Liver (tissue), 9 donors: ENCODE results near the gene NFKB2. TPM values are rescaled to one million over a fixed set of nuclear protein-coding genes. Genes with fewer than 3 reads are reported as not detected.

Source experiments
- DNase-seq: peaks from one replicate; pipeline ENCODE4 v3.0.0-alpha.2; 2017; ENCODE audit warnings: low spot score
- H3K27ac ChIP-seq, 2 donors: one replicate each; pipeline ENCODE4 v1.7.0; 2013; ENCODE audit warnings: inconsistent platforms in 2 of 2, low read length in 2 of 2, control low read depth in 1 of 2, low read depth in 1 of 2, mild to moderate bottlenecking in 1 of 2
- H3K27me3 ChIP-seq, 4 donors: one replicate each; pipeline versions ENCODE4 v1.6.1 to v1.7.0; 2013; ENCODE audit warnings: low read length in 3 of 4, inconsistent platforms in 1 of 4, mild to moderate bottlenecking in 1 of 4, moderate library complexity in 1 of 4; ENCODE audit not compliant: control insufficient read depth in 4 of 4, insufficient read depth in 4 of 4
- H3K36me3 ChIP-seq, 4 donors: one replicate each; pipeline versions ENCODE4 v1.6.1 to v1.7.0; 2013; ENCODE audit warnings: low read length in 3 of 4, mild to moderate bottlenecking in 3 of 4, low read depth in 1 of 4, moderate library complexity in 1 of 4; ENCODE audit not compliant: control insufficient read depth in 4 of 4, insufficient read depth in 3 of 4
- H3K4me1 ChIP-seq, 4 donors: one replicate each; pipeline versions ENCODE4 v1.6.1 to v1.7.0; 2013; ENCODE audit warnings: low read length in 3 of 4, mild to moderate bottlenecking in 3 of 4, moderate library complexity in 1 of 4; ENCODE audit not compliant: control insufficient read depth in 4 of 4, insufficient read depth in 4 of 4
- H3K4me3 ChIP-seq, 3 donors: one replicate each; pipeline versions ENCODE4 v1.6.1 to v1.7.0; 2013; ENCODE audit warnings: low read length in 3 of 3, control low read depth in 1 of 3, low read depth in 1 of 3, mild to moderate bottlenecking in 1 of 3
- H3K9ac ChIP-seq, 2 donors: one replicate each; pipeline ENCODE4 v1.7.0; 2013; ENCODE audit warnings: low read length in 2 of 2, mild to moderate bottlenecking in 2 of 2, moderate library complexity in 2 of 2, control low read depth in 1 of 2, low read depth in 1 of 2
- H3K9me3 ChIP-seq, 4 donors: one replicate each; pipeline versions ENCODE4 v1.6.1 to v1.7.0; 2013; ENCODE audit warnings: low read length in 3 of 4; ENCODE audit not compliant: control insufficient read depth in 4 of 4
- EGR1 ChIP-seq, 2 donors: IDR thresholded peaks; 2 replicates each; pipeline ENCODE4 v1.6.1; 2016 to 2018; ENCODE audit warnings: antibody characterized with exemption in 2 of 2, low read depth in 2 of 2
- FOXA1 ChIP-seq: IDR thresholded peaks from 2 replicates; pipeline ENCODE4 v1.6.1; 2016; ENCODE audit warnings: antibody characterized with exemption
- FOXA2 ChIP-seq: IDR thresholded peaks from 2 replicates; pipeline ENCODE4 v1.6.1; 2016; ENCODE audit warnings: antibody characterized with exemption
- GABPA ChIP-seq, 2 donors: IDR thresholded peaks in 1 of 2; conservative IDR thresholded peaks in 1 of 2; 2 replicates each; pipeline ENCODE4 v1.6.1; 2016; ENCODE audit warnings: antibody characterized with exemption in 2 of 2, mild to moderate bottlenecking in 1 of 2, moderate library complexity in 1 of 2
- HNF4A ChIP-seq, 2 donors: conservative IDR thresholded peaks; 2 replicates each; pipeline ENCODE4 v1.6.1; 2016; ENCODE audit warnings: antibody characterized with exemption in 2 of 2, mild to moderate bottlenecking in 2 of 2
- JUND ChIP-seq, 2 donors: IDR thresholded peaks; 2 replicates each; pipeline ENCODE4 v1.6.1; 2016; ENCODE audit warnings: antibody characterized with exemption in 2 of 2
- NR2F2 ChIP-seq: IDR thresholded peaks from 2 replicates; pipeline ENCODE4 v1.6.1; 2016; ENCODE audit warnings: antibody characterized with exemption
- RAD21 ChIP-seq, 2 donors: IDR thresholded peaks; 2 replicates each; pipeline ENCODE4 v1.6.1; 2016; ENCODE audit warnings: antibody characterized with exemption in 2 of 2, mild to moderate bottlenecking in 2 of 2
- RXRA ChIP-seq, 2 donors: IDR thresholded peaks; 2 replicates each; pipeline ENCODE4 v1.6.1; 2017 to 2018; ENCODE audit warnings: antibody characterized with exemption in 2 of 2, mild to moderate bottlenecking in 1 of 2
- SP1 ChIP-seq: IDR thresholded peaks from 2 replicates; pipeline ENCODE4 v1.6.1; 2018; ENCODE audit warnings: antibody characterized with exemption, mild to moderate bottlenecking
- TAF1 ChIP-seq: conservative IDR thresholded peaks from 2 replicates; pipeline ENCODE4 v1.6.1; 2016; ENCODE audit warnings: antibody characterized with exemption, mild to moderate bottlenecking
- YY1 ChIP-seq: IDR thresholded peaks from 2 replicates; pipeline ENCODE4 v1.6.1; 2016; ENCODE audit warnings: antibody characterized with exemption, mild to moderate bottlenecking
- WGBS: extraction: QIAGEN DNeasy Blood & Tissue Kit; methylation state at CpG from one replicate; pipeline ENCODE4 v1.1.7; 2013; 5-methylcytosine and 5-hydroxymethylcytosine counted together
- polyA plus RNA-seq, 2 donors: library from polyadenylated mRNA; stranded (reverse) in 1 of 2; unstranded in 1 of 2; fragments of 200-250 nt in 1 of 2; fragments of >200 nt in 1 of 2; fragmentation: Nextera tagmentation in 1 of 2; extraction: Ambion mirVana in 1 of 2; gene quantifications; one replicate each; pipeline versions ENCODE4 v1.2.1 to v1.2.3, GENCODE V29; 2013 to 2015
- total RNA-seq, 2 donors: library from RNA; depleted of rRNA; stranded (reverse); fragments of >200 nt; gene quantifications; one replicate each; pipeline ENCODE4 v1.2.3, GENCODE V29; 2014
- TF ChIP-seq, protein P1 (sequence below): fragments of 150-350 bp; IDR thresholded peaks from 2 replicates; pipeline ENCODE4 v1.5.1; 2017; ENCODE audit warnings: improper control_type of control experiment, low read depth, low read length; ENCODE audit not compliant: missing input control
- TF ChIP-seq, protein P2 (sequence below): IDR thresholded peaks from 2 replicates; pipeline ENCODE4 v1.6.1; 2016; ENCODE audit warnings: antibody characterized with exemption
- TF ChIP-seq, protein P3 (sequence below): IDR thresholded peaks from 2 replicates; pipeline ENCODE4 v1.6.1; 2016; ENCODE audit warnings: antibody characterized with exemption
- donor health status: healthy.
- donor health status: healthy.
- donor health status: healthy.
- donor health status: healthy.
- donor health status: healthy.

The NFKB2 gene
- total and polyA plus RNA-seq, 4 donors: 1.8 to 8.5 (median 7.1) TPM

DNA sequence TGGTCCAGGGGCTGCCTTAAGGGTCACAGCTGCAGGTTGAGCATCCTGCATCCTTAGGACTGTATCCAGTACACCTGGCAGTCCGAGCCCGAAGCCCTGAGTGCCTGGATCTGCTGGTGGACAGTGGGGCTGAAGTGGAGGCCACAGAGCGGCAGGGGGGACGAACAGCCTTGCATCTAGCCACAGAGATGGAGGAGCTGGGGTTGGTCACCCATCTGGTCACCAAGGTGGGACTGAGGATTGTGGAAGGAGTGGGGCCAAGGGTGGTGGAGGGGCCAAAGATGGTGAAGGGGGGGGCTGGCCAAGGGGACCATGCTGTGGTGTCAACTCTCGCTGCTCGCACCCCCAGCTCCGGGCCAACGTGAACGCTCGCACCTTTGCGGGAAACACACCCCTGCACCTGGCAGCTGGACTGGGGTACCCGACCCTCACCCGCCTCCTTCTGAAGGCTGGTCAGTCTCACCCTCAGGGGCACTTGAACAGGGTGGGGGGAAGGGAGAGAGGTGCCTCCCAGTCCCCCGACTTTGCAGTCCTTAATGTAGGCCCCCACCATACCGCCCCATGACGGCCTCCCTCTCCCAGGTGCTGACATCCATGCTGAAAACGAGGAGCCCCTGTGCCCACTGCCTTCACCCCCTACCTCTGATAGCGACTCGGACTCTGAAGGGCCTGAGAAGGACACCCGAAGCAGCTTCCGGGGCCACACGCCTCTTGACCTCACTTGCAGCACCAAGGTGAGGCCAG, 5.3 kb downstream of the NFKB2 start:
- Histone ChIP-seq H3K9ac (no peak overlapping the region), H3K4me1 (peaks cover 8 to 31% (median 16%) of the 10 kb centered on the region in 4 donors), H3K36me3 (peaks cover 0 to 27% (median 3%) of the 10 kb centered on the region in 4 donors), H3K27me3 (no peaks in the 10 kb centered on the region), H3K4me3 (no peak overlapping the region), H3K9me3 (no peaks in the 10 kb centered on the region), H3K27ac (no peak overlapping the region)
- no peak for TF ChIP-seq GABPA (IDR thresholded peaks at IDR 0.05 in 1 of 2, conservative IDR thresholded peaks at IDR 0.05 in 1 of 2)
- TF ChIP-seq, protein P1, sequence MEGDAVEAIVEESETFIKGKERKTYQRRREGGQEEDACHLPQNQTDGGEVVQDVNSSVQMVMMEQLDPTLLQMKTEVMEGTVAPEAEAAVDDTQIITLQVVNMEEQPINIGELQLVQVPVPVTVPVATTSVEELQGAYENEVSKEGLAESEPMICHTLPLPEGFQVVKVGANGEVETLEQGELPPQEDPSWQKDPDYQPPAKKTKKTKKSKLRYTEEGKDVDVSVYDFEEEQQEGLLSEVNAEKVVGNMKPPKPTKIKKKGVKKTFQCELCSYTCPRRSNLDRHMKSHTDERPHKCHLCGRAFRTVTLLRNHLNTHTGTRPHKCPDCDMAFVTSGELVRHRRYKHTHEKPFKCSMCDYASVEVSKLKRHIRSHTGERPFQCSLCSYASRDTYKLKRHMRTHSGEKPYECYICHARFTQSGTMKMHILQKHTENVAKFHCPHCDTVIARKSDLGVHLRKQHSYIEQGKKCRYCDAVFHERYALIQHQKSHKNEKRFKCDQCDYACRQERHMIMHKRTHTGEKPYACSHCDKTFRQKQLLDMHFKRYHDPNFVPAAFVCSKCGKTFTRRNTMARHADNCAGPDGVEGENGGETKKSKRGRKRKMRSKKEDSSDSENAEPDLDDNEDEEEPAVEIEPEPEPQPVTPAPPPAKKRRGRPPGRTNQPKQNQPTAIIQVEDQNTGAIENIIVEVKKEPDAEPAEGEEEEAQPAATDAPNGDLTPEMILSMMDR: no peak
- no peak for TF ChIP-seq FOXA2
- no peak for TF ChIP-seq HNF4A (conservative IDR thresholded peaks at IDR 0.05)
- TF ChIP-seq NR2F2: no peak
- TF ChIP-seq EGR1 (IDR thresholded peaks at IDR 0.05; ENCODE audit: low read depth in 2 of 2): no peak
- TF ChIP-seq TAF1: no peak
- TF ChIP-seq, protein P2, sequence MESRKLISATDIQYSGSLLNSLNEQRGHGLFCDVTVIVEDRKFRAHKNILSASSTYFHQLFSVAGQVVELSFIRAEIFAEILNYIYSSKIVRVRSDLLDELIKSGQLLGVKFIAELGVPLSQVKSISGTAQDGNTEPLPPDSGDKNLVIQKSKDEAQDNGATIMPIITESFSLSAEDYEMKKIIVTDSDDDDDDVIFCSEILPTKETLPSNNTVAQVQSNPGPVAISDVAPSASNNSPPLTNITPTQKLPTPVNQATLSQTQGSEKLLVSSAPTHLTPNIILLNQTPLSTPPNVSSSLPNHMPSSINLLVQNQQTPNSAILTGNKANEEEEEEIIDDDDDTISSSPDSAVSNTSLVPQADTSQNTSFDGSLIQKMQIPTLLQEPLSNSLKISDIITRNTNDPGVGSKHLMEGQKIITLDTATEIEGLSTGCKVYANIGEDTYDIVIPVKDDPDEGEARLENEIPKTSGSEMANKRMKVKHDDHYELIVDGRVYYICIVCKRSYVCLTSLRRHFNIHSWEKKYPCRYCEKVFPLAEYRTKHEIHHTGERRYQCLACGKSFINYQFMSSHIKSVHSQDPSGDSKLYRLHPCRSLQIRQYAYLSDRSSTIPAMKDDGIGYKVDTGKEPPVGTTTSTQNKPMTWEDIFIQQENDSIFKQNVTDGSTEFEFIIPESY: no peak
- TF ChIP-seq YY1: no peak
- TF ChIP-seq RAD21 (IDR thresholded peaks at IDR 0.05): no peak
- TF ChIP-seq, protein P3, sequence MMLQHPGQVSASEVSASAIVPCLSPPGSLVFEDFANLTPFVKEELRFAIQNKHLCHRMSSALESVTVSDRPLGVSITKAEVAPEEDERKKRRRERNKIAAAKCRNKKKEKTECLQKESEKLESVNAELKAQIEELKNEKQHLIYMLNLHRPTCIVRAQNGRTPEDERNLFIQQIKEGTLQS: no peak
- DNase-seq: no peak
- 95% methylated on average over 22 of the region's 22 CpGs for WGBS

DNA sequence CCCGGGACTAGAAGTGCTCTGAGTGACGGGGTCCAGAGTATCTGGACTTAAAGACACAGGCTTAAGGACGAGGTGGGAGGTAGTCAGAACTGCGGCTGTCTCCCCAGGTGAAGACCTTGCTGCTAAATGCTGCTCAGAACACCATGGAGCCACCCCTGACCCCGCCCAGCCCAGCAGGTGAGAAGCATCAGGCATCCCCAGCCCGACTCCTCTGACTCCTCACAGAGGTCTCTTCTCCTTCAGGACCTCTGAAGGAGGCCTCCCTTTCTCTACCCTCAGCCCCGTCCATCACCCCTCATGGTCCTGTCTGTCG, 5.8 kb downstream of the NFKB2 start:
- Histone ChIP-seq H3K27me3 (no peaks in the 10 kb centered on the region), H3K4me1 (peaks cover 4 to 25% (median 12%) of the 10 kb centered on the region in 4 donors), H3K36me3 (peaks cover 0 to 27% (median 3%) of the 10 kb centered on the region in 4 donors), H3K4me3 (no peak overlapping the region), H3K9me3 (no peaks in the 10 kb centered on the region), H3K27ac (no peak overlapping the region), H3K9ac (no peak overlapping the region)
- TF ChIP-seq RXRA (IDR thresholded peaks at IDR 0.05): no peak
- WGBS: 96% methylated on average over 8 of the region's 8 CpGs
- DNase-seq: no peak

DNA sequence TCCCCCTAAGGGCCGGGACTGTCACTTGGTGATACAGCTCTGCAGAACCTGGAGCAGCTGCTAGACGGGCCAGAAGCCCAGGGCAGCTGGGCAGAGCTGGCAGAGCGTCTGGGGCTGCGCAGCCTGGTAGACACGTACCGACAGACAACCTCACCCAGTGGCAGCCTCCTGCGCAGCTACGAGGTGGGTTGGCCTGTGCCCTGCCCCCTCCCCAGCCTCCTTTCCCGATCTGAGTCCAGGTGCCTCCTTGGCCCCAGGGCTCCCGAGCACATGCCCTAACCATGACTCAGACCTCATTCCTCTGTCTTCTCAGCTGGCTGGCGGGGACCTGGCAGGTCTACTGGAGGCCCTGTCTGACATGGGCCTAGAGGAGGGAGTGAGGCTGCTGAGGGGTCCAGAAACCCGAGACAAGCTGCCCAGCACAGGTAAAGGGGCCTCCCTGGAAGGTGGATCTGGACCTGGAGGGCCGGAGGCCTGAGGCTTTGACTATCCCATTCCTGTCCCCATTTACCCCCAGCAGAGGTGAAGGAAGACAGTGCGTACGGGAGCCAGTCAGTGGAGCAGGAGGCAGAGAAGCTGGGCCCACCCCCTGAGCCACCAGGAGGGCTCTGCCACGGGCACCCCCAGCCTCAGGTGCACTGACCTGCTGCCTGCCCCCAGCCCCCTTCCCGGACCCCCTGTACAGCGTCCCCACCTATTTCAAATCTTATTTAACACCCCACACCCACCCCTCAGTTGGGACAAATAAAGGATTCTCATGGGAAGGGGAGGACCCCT, 6.4 kb downstream of the NFKB2 start:
- Histone ChIP-seq H3K4me1 (peaks cover 0 to 19% (median 7%) of the 10 kb centered on the region in 4 donors), H3K36me3 (peaks cover 0 to 27% (median 3%) of the 10 kb centered on the region in 4 donors)
- no peak for TF ChIP-seq RXRA (IDR thresholded peaks at IDR 0.05)
- TF ChIP-seq JUND (IDR thresholded peaks at IDR 0.05): no peak
- no peak for TF ChIP-seq SP1
- no peak for TF ChIP-seq EGR1 (IDR thresholded peaks at IDR 0.05; ENCODE audit: low read depth in 2 of 2)
- TF ChIP-seq HNF4A (conservative IDR thresholded peaks at IDR 0.05): no peak
- TF ChIP-seq, protein P1: no peak
- TF ChIP-seq FOXA1: no peak
- no peak for TF ChIP-seq RAD21 (IDR thresholded peaks at IDR 0.05)
- TF ChIP-seq GABPA (IDR thresholded peaks at IDR 0.05 in 1 of 2, conservative IDR thresholded peaks at IDR 0.05 in 1 of 2): no peak

More for the DNA sequence above, 6.4 kb downstream of the NFKB2 start:
- no peak overlapping the region for H3K27ac ChIP-seq
- no peak overlapping the region for H3K9ac ChIP-seq
- H3K4me3 ChIP-seq: no peak overlapping the region
- DNase-seq: no peak
- no peaks in the 10 kb centered on the region for H3K27me3 ChIP-seq
- WGBS: 94% methylated on average over 18 of the region's 18 CpGs
- no peaks in the 10 kb centered on the region for H3K9me3 ChIP-seq
